ENCODE data around the gene VTI1A.
"Not testable (repeated sequence)": the region's sequence is repeated elsewhere in the genome, so short reads cannot be mapped to it uniquely, and the experiment has no call there.

Gene VTI1A

GRCh38 chr10:112696592-112696991 lies 249.6 kb downstream of the VTI1A start:
- DNase-seq = no peak

GRCh38 chr10:112698133-112698817 lies 251.3 kb downstream of the VTI1A start:
- DNase-seq = no peak

GRCh38 chr10:112698818-112699164 lies 251.8 kb downstream of the VTI1A start:
- no peak for DNase-seq

GRCh38 chr10:112700215-112700671 lies 253.2 kb downstream of the VTI1A start:
- DNase-seq = no peak

GRCh38 chr10:112701211-112701877 lies 254.3 kb downstream of the VTI1A start:
- no peak for DNase-seq

- no peak for DNase-seq
Observed at GRCh38 chr10:112701878-112702255, 254.9 kb downstream of the VTI1A start.

- no peak for DNase-seq
Observed at GRCh38 chr10:112706577-112706976, 259.6 kb downstream of the VTI1A start.

GRCh38 chr10:112708461-112708860 lies 261.4 kb downstream of the VTI1A start:
- DNase-seq = no peak

- DNase-seq = no peak
Observed at GRCh38 chr10:112710528-112710927, 263.5 kb downstream of the VTI1A start.

GRCh38 chr10:112711366-112711765 lies 264.4 kb downstream of the VTI1A start:
- no peak for DNase-seq

GRCh38 chr10:112712536-112712935 lies 265.5 kb downstream of the VTI1A start:
- DNase-seq = no peak

- DNase-seq = no peak
Observed at GRCh38 chr10:112713411-112713810, 266.4 kb downstream of the VTI1A start.

- DNase-seq = no peak
Observed at GRCh38 chr10:112715581-112715980, 268.6 kb downstream of the VTI1A start.

GRCh38 chr10:112716076-112716475 lies 269.1 kb downstream of the VTI1A start:
- DNase-seq = no peak

GRCh38 chr10:112716924-112717413 lies 270.0 kb downstream of the VTI1A start:
- no peak for DNase-seq

- DNase-seq = no peak
Observed at GRCh38 chr10:112720178-112720577, 273.2 kb downstream of the VTI1A start.

GRCh38 chr10:112721080-112721698 lies 274.2 kb downstream of the VTI1A start:
- DNase-seq = no peak

- DNase-seq = no peak
Observed at GRCh38 chr10:112722758-112723157, 275.7 kb downstream of the VTI1A start.

GRCh38 chr10:112723876-112724275 lies 276.9 kb downstream of the VTI1A start:
- DNase-seq = no peak

- DNase-seq = no peak
Observed at GRCh38 chr10:112724404-112724991, 277.5 kb downstream of the VTI1A start.

GRCh38 chr10:112728118-112728883 lies 281.3 kb downstream of the VTI1A start:
- DNase-seq = no peak

GRCh38 chr10:112728997-112729396 lies 282.0 kb downstream of the VTI1A start:
- DNase-seq = no peak

GRCh38 chr10:112731450-112731849 lies 284.4 kb downstream of the VTI1A start:
- not testable (repeated sequence) for DNase-seq
